DND-41 (cell line): ENCODE results near the gene SOX6.

Experiments used
- EZH2 ChIP-seq: IDR thresholded peaks from 3 replicates; pipeline ENCODE4 v1.6.1; 2012; ENCODE audit warnings: borderline replicate concordance, low read depth, mild to moderate bottlenecking, moderate library complexity, low read length, inconsistent platforms; ENCODE audit not compliant: severe bottlenecking
- TF ChIP-seq, protein P1 (sequence below): IDR thresholded peaks from 2 replicates; pipeline ENCODE4 v1.5.1; 2012; ENCODE audit warnings: borderline replicate concordance, low read length, moderate library complexity, mild to moderate bottlenecking; ENCODE audit not compliant: poor library complexity, severe bottlenecking; ENCODE audit errors: extremely low read depth

GRCh38 chr11:15943418-15944197 lies 412.7 kb downstream of the SOX6 start:
- TF ChIP-seq, protein P1, sequence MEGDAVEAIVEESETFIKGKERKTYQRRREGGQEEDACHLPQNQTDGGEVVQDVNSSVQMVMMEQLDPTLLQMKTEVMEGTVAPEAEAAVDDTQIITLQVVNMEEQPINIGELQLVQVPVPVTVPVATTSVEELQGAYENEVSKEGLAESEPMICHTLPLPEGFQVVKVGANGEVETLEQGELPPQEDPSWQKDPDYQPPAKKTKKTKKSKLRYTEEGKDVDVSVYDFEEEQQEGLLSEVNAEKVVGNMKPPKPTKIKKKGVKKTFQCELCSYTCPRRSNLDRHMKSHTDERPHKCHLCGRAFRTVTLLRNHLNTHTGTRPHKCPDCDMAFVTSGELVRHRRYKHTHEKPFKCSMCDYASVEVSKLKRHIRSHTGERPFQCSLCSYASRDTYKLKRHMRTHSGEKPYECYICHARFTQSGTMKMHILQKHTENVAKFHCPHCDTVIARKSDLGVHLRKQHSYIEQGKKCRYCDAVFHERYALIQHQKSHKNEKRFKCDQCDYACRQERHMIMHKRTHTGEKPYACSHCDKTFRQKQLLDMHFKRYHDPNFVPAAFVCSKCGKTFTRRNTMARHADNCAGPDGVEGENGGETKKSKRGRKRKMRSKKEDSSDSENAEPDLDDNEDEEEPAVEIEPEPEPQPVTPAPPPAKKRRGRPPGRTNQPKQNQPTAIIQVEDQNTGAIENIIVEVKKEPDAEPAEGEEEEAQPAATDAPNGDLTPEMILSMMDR = no peak
- TF ChIP-seq EZH2 = no peak
